NCI-H1930 (cell line): ENCODE results near the gene EPHA6.
"Not testable (repeated sequence)": the region's sequence is repeated elsewhere in the genome, so short reads cannot be mapped to it uniquely, and the experiment has no call there.

ENCODE experiments used
- DNase-seq, 2 experiments: peaks; one replicate each; lab custom pipeline; 2025; lab: John Stamatoyannopoulos, UW

EPHA6 gene

DNA sequence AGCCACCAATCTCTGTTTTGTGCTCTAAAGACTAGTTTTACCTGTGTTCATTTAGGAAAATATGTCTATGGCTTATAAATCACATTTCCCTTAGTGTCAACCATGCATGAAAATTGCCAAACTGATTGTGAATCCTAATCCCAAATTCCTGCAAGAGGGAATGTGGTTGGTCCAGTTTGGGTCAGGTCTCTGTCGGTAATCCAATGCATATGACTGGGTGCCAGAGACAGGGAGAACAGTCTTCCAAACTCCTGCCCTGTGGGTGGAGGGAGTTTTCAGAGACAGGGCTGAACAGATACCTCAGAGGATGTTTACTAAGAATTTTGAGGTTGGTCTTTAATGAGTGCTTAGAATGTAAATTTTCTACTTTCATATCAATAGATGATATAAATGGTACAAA, 649.6 kb downstream of the EPHA6 start:
- no peak for DNase-seq

DNA sequence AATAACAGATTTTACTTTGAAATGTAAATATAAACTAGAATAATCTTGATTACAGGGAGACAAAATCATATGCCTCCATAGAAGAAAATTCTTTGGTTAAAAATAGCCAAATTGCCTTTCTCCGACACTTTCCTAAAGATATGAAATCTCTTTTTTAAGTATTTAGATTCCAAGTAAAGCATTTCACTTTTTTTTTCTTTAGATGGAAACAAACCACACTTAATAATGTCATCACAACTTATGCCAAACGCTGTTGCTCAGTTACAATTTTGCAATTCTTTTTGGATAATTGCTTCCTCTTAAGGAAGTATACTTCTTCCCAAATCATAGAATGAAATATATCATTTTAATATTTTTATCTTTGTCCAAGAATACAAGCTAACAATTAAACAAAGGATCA, 656.1 kb downstream of the EPHA6 start:
- DNase-seq, result no peak

DNA sequence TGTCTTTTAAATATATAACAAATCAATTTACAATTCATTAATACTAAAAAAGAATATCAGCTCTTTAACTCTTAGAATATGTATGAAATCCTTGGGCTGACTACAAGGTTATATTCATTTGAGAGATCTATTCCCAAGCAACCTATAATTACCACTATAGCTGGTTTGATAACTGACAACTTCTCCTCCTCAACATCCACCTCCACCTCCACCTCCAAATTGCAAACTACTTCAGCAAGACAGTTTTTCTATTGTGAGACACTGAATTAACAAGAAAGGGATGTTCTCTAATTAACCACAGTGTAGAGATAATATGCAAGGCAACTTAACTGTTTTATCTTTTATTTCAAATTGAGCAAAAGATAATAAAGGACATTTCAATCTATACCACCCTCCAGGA, 665.3 kb downstream of the EPHA6 start:
- DNase-seq, result no peak

DNA sequence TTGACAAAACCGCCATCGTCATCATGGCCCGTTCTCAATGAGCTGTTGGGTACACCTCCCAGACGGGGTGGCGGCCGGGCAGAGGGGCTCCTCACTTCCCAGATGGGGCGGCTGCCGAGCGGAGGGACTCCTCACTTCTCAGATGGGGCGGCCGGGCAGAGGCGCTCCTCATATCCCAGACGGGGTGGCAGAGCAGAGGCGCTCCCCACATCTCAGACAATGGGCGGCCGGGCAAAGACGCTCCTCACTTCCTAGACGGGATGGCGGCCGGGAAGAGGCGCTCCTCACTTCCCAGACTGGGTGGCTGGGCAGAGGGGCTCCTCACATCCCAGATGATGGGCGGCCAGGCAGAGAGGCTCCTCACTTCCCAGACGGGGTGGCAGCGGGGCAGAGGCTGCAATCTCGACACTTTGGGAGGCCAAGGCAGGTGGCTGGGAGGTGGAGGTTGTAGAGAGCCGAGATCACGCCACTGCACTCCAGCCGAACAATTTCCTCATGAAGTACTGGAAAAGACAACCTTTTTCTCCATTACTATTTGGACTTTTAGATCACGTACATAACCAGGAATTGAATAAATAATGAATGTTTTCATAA, 666.4 kb downstream of the EPHA6 start:
- DNase-seq, result not testable (repeated sequence)

DNA sequence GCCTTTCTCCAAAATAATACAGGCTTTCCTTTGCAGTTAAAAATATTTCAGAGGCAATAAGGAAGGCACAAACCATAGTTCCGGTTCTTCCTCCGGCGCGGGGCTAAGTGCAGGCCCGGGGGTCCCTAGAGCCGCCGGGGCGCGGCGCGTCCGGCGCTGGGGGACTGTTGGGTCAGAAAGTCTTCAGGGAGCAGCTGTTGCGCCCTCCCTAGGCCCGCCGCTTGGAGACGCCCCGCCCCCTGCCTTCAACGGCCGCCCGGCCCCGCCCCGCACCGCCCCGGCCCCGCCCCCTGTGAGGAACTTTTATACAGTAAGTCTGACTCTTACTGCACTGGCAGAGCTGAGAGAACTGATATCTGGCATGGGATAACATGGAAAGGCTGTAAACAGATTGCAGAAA, 667.0 kb downstream of the EPHA6 start:
- DNase-seq, result no peak

DNA sequence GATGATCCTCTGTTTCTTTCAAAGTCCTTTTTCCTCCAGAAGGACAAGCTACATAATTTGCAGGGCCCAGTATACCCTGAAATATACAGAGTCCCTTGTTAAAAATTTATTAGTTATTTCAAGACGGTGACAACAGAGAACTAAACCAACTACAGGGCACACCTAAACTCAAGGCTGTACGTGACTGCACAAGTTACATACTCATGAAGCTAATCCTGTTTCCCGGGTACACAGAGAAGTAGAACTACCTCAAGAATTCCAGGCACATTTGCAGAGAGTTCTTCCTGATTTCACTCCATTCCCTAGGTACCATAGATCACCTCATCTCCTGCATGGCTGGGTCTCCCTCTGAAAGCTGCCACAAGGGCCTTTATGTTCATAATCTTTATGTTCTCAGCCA, 670.8 kb downstream of the EPHA6 start:
- no peak for DNase-seq

DNA sequence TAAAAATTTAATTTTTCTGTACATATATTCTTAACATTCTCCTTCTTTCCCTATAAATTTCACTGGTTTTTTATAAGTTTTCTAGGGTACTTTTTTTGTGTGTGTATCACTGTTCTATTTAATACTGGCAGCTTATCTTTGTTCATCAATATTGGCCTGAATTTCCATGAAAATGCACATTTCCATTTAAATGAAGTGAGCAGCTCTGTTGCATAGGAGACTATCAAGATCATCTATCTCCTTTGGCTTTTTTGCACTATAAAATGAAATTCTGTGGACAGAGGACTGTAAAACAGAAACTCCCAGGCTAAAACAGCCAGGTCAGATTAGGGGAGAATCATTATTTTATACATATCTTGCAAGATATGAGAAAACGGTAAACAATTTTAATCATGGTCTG, 673.2 kb downstream of the EPHA6 start:
- DNase-seq, result no peak

DNA sequence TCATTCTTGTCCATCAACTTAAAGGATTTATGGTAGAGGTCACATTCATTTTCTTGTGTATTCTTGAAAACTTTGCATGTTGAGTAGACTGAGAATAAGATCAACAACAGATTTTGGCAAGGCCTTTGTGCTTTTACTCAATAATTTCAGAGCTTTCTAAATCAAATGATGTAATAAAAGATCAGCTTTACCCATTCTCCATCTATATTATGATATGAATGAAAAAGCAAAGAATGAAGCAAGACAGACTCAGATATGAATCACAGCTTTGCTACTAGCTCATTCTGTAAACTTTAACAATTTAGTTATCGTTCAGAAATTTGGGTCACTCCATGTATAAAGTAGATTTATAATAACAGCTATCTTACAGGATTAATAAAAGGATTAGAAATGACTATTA, 674.3 kb downstream of the EPHA6 start:
- DNase-seq, result no peak

DNA sequence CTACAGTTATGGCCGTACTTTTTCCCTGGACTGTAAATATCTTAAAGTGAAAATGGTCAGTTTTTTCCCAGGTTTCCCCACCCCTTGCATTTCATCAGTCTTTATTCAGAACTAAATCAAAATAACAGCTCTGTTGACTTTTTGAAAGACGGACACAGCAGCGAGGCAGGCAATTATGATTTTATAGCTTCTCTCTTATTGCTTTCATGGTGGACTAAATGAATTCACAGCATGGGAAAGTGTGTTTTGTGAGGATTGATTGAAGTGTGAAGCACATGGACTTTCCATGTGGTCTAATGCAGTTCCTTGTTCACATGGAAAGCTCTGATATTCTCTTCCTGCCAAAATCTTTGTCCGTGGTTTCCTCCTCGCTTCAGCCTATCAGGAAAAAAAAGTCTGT, 681.5 kb downstream of the EPHA6 start:
- no peak for DNase-seq

DNA sequence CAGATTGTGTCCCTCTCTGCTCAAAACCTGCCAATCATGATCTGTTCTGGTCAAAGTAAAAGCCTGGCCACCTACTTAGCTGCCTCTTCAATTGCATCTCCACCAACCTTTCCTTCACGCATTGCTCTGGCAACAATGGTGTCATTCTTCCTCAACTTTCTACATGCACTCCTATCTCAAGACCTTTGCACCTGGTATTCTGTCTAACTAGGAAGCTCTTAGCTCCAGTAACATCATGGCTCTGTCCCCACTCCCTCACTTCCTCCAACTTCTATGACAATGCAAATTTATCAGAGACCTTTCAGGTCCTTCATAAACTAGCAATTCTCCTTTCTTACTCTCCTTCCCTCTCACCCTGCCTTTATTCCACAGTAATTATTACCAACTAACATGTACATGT, 682.7 kb downstream of the EPHA6 start:
- no peak for DNase-seq

DNA sequence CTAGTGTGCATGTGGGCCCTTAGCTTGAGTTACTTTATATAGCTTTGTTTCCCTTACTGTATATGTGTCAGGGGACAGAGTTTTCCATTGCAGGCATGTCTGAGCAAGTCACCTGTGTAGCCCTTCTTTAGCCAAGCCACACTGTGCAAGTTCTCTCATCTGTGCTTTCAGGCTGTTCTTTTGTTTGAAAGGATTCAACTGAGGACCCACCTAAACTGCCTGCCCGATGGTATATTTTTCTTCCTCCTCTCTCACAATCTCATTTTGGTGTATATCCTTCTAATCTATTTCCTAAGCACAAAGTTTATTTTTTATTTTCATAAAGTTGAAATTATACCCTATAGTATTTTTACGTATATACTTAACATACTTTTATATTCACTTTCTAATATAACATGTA, 690.1 kb downstream of the EPHA6 start:
- DNase-seq, result no peak

DNA sequence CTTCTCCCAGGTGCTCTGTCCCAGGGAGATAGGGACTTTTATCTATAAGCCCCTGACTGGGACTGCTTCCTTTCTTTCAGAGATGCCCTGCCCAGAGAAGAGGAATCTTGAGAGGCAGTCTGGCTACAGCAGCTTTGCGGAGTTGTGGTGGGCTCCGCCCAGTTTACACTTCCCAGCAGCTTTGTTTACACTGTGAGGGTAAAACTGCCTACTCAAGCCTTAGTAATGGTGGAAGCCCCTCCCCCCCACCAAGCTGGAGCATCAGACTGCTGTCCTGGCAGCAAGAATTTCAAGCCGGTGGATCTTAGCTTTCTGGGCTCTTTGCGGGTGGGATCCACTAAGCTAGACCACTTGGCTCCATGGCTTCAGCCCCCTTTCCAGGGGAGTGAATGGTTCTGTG, 696.4 kb downstream of the EPHA6 start:
- no peak for DNase-seq

DNA sequence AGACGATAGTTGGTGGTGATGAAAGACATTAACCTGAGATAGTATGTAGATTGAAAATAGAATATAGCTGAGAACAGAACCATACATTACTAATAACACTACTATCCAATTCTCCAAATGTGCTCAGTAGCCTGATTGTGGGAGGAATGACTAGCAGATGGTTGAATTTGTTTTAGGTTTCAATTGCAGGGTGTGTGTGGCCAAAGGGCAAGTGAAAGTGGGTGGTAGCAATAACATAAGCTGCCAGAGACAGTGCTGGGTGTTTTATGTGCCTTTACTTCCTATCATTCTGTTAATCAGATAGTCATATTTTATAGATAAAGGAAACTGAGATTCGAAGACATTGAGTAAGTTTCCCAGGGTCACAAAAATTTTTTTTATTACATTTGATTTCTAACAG, 700.7 kb downstream of the EPHA6 start:
- no peak for DNase-seq

DNA sequence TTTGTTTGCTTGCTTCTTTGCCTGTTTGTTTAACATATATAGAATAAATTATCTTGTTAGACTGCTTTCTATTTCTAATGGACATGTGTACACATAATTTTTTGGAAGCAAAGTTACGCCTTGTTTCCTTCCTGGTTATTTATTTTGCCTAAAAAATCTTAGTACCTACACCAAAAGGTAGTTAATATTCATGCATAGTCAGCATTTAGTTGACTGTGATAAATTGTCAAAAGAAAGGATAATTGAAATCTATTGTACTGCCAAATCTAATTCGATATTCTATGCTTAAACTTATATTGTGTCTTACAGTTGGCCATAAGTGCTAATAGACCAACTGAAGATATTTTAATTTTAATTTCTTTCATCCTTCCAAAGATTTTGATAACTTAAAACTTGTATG, 716.3 kb downstream of the EPHA6 start:
- no peak for DNase-seq

DNA sequence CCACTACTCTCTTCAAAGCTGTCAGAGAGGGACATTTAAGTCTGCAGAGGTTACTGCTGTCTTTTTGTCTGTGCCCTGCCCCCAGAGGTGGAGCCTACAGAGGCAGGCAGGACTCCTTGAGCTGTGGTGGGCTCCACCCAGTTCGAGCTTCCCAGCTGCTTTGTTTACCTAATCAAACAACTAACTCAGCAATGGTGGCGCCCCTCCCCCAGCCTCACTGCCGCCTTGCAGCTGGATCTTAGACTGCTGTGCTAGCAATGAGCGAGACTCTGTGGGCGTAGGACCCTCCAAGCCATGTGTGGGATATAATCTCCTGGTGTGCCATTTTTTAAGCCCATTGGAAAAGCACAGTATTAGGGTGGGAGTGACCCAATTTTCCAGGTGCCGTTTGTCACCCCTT, 733.2 kb downstream of the EPHA6 start:
- not testable (repeated sequence) for DNase-seq

DNA sequence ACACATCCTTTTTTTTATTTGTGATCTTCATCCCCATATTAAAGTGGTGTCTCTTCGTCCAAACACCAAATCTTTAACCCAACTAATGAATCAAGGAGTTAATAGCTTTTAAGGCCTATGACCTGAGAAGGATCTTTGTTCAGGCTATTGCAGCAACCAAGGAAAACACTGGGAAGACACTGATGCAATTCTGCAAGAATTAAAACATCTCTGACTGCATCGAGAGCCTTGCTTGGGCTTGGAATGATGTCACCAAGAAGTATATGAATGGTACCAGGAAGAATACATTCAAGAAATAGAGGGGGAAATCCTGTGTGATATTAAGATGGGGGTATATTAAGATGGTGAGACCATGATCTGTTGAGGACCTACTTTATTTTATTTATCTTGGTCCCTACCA, 736.0 kb downstream of the EPHA6 start:
- DNase-seq, result no peak

DNA sequence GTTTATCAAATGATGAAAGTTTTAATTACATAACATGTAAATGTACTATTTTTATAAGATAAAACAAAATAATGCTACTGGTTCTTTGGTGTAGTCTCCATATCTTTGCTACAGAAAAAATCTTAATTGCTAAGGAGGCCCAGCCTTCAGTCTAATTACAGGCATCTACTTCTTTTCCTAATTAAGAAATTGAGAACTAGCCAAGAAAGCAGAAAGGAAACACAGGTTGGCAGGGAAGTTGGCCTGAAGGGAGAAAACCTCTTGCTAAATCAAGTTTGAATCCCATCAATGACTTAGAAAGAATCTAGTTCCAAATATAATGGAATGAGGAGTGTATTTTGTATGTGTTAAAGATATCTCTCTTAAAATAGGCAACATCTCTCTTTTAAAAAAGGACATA, 737.8 kb downstream of the EPHA6 start:
- DNase-seq, result no peak

DNA sequence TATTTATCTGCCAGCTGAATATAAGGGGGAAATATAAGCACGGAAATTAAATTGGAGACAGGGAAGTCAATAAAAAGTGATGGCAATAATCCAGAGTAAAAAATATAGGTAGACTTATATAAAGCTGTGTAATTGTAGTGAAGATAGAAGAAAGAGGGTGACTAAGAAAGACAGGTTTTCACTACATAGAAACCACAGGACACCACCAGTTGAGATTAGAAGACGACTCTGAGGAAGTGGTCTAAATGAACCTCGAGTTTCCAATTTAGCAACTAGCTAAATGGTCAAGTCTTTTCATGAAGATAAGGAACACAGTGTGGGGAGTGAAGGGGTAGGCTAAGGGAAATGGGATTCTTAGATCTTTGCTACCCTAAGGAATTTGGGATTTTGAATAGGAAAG, 761.3 kb downstream of the EPHA6 start:
- no peak for DNase-seq

DNA sequence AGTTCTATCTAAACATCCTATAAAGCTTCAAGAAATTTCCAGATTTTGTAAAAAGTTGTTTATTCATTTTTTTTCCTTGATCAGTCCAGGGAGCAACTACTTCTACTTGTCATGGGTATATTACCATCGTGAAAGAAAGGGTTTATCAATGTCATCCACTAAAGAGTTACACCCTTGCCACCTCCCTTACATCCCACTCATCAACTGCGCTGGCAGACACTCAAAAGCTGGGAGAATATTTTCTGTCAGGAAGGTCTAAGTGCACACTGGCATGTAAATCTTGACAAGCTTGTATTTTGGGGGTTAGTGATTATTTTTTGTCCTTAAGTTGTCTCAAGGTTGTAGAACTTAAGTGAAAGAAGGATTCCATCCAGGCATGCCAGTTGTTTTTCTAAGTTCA, 761.8 kb downstream of the EPHA6 start:
- no peak for DNase-seq

DNA sequence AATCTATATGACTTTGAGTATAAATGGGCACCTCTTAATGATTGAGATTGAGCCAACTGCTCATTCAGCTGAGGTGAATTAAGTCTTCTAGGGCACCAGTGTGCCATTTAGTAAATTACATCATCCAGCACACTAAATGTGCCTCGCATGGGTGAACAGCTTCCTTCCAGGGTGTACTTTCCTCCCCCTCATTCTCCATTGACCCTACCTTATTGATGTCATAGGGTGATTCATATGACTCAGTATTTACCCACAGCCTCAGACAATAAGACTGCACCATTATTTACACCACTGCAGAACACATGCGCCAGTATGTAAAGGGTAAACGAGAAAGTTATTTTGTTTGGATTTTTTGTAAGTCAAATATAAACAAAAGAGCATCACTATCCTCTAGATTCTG, 765.0 kb downstream of the EPHA6 start:
- DNase-seq, result peak; percentile 70 to 72

DNA sequence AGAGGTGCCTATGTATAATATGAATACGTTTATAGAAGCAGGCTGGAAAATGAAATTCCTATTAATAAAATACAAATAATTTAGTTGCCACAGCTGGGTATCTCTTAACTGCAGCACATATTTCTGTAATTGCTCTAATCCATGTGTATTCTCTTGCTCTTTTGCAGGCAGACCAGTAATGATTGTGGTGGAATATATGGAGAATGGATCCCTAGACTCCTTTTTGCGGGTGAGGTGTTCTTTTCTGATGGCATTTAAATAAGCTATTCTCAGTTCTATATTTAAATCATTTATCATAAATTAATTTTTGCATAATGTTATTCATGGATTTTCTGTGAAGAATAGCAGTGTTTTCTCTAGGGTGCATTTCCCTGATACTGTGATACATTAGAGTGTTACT, 796.2 kb downstream of the EPHA6 start:
- DNase-seq, result no peak

DNA sequence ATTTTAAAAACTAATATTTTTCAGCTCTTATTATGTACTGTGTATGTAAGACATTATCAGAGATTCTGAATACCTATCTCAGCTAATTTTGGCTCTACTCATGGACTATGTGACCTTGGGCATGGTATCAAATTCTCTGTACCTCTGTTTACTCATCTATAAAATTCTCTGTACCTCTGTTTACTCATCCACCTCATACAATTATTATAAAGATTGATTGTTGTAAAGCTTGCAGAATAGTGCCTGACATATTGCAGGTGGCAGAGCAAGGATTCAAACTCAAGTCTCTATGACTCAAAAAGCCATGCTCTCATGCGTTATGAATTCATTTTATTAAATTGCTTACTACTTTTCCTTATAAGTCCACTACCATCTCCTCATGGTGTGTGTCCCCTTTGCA, 798.2 kb downstream of the EPHA6 start:
- DNase-seq, result no peak

DNA sequence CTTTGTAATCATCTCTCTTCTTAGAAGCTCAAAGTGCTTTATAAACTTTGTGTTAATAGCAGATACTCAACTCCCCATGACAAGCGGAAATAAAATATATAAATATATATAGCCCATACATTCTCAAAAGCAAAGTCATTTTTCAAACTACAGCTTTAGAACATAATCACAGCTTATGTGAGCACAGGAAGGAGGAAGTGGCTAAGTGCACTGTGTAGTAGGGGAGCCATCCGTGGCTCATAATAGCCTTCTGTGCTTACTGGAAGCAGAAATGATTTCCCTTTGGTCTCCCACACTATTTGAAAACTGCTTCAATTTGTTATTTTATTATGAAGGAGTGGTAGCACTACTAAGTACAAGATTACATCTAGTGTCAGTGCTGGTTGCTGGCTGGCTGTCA, 798.7 kb downstream of the EPHA6 start:
- no peak for DNase-seq

DNA sequence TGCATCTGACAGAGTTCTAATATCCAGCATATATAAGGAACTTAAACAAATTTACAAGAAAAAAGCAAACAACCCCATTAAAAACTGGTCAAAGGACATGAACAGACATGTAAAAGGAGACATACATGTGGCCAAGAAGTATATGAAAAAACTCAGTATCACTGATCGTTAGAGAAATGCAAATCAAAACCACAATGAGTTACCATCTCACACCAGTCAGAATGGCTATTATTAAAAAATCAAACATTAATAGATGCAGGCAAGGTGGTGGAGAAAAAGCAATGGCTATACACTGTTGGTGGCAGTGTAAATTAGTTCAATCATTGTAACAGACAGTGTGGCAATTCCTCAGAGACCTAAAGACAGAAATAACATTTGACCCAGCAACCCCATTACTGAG, 806.1 kb downstream of the EPHA6 start:
- DNase-seq, result not testable (repeated sequence)

DNA sequence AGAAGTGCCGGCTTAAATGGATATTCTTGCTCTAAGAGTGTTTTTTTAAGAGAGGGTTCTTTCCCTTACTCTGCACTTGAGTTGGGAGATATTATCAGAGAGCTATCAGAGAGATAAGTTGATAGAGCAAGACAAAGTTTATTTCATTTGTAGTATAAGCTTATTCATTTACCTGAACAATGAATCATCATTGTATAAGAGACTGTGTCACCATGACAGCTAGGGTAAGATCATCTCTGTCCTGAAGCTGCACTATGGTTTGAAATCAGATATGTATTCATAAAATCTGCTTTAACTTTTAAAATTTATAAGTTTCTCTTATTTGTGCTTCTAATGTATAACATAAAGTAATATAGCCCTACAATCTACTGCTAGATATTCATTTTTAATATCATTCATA, 822.1 kb downstream of the EPHA6 start:
- no peak for DNase-seq
